Liver (tissue), 3 donors: Measurements from ENCODE around the gene ZNF17.
"Not testable (repeated sequence)": the region's sequence is repeated elsewhere in the genome, so short reads cannot be mapped to it uniquely, and the experiment has no call there.

ENCODE experiments used
- CTCF ChIP-seq: fragments of 150-350 bp; IDR thresholded peaks from 2 replicates; pipeline ENCODE4 v1.5.1; 2017; ENCODE audit warnings: improper control_type of control experiment, low read depth, low read length; ENCODE audit not compliant: missing input control
- FOXA2 ChIP-seq: IDR thresholded peaks from 2 replicates; pipeline ENCODE4 v1.6.1; 2016; ENCODE audit warnings: antibody characterized with exemption
- GABPA ChIP-seq, 2 donors: IDR thresholded peaks in 1 of 2; conservative IDR thresholded peaks in 1 of 2; 2 replicates each; pipeline ENCODE4 v1.6.1; 2016; ENCODE audit warnings: antibody characterized with exemption in 2 of 2, mild to moderate bottlenecking in 1 of 2, moderate library complexity in 1 of 2
- RAD21 ChIP-seq, 2 donors: IDR thresholded peaks; 2 replicates each; pipeline ENCODE4 v1.6.1; 2016; ENCODE audit warnings: antibody characterized with exemption in 2 of 2, mild to moderate bottlenecking in 2 of 2
- REST ChIP-seq: IDR thresholded peaks from 2 replicates; pipeline ENCODE4 v1.6.1; 2016; ENCODE audit warnings: antibody characterized with exemption, mild to moderate bottlenecking
- TAF1 ChIP-seq: conservative IDR thresholded peaks from 2 replicates; pipeline ENCODE4 v1.6.1; 2016; ENCODE audit warnings: antibody characterized with exemption, mild to moderate bottlenecking
- donor health status: healthy.
- donor health status: healthy.

- TF ChIP-seq CTCF; TAF1; REST; RAD21 (IDR thresholded peaks at IDR 0.05); FOXA2; GABPA (IDR thresholded peaks at IDR 0.05 in 1 of 2, conservative IDR thresholded peaks at IDR 0.05 in 1 of 2): not testable (repeated sequence)
Observed at GRCh38 chr19:57374647-57375046, 36.3 kb upstream of the ZNF17 start.
